Smooth muscle cell (in vitro differentiated cells): ENCODE data around the gene PEX11G. TPM values are rescaled to one million over a fixed set of nuclear protein-coding genes. Genes with fewer than 3 reads are reported as not detected.

Experiments
- DNase-seq: peaks from one replicate; lab custom pipeline; 2025; ENCODE audit not compliant: unreplicated experiment; lab: John Stamatoyannopoulos, UW
- H2AFZ ChIP-seq: fragments of 200-600 bp; sonication (generic); 2 replicates; pipeline ENCODE4 v1.6.0; 2016; ENCODE audit warnings: antibody characterized with exemption, low read depth, mild to moderate bottlenecking
- H3F3A ChIP-seq: fragments of 200-600 bp; sonication (generic); 2 replicates; pipeline ENCODE4 v1.6.0; 2017; ENCODE audit warnings: antibody characterized with exemption, low read depth
- H3K27ac ChIP-seq: fragments of 200-600 bp; sonication (generic); 2 replicates; pipeline ENCODE4 v1.5.1; 2016; ENCODE audit warnings: low read depth, mild to moderate bottlenecking
- H3K27me3 ChIP-seq: fragments of 200-600 bp; sonication (generic); 2 replicates; pipeline ENCODE4 v1.6.1; 2016; ENCODE audit warnings: low read depth, mild to moderate bottlenecking
- H3K36me3 ChIP-seq: fragments of 200-600 bp; sonication (generic); 2 replicates; pipeline ENCODE4 v1.5.1; 2016; ENCODE audit warnings: low read depth
- H3K4me1 ChIP-seq: fragments of 200-600 bp; sonication (generic); 2 replicates; pipeline ENCODE4 v1.5.1; 2016; ENCODE audit warnings: low read depth
- H3K4me2 ChIP-seq: fragments of 200-600 bp; sonication (generic); 2 replicates; pipeline ENCODE4 v1.6.0; 2016; ENCODE audit warnings: mild to moderate bottlenecking
- H3K4me3 ChIP-seq: fragments of 200-600 bp; sonication (generic); 2 replicates; pipeline ENCODE4 v1.5.1; 2016; ENCODE audit warnings: mild to moderate bottlenecking
- H3K79me2 ChIP-seq: fragments of 200-600 bp; sonication (generic); 2 replicates; pipeline ENCODE4 v1.6.0; 2016; ENCODE audit warnings: low read depth, mild to moderate bottlenecking
- H3K9ac ChIP-seq: fragments of 200-600 bp; sonication (generic); 2 replicates; pipeline ENCODE4 v1.6.0; 2016; ENCODE audit warnings: low read depth
- H3K9me3 ChIP-seq: fragments of 200-600 bp; sonication (generic); replicated peaks from 2 replicates; pipeline ENCODE4 v1.5.1; 2016; ENCODE audit warnings: low read depth
- H4K20me1 ChIP-seq: fragments of 200-600 bp; sonication (generic); 2 replicates; pipeline ENCODE4 v1.6.0; 2016; ENCODE audit warnings: low read depth
- CTCF ChIP-seq: fragments of 200-600 bp; sonication (generic); IDR thresholded peaks from 2 replicates; pipeline ENCODE4 v1.5.1; 2017; ENCODE audit warnings: borderline replicate concordance, mild to moderate bottlenecking, antibody characterized with exemption; ENCODE audit not compliant: insufficient read depth, poor library complexity, severe bottlenecking
- WGBS: methylation state at CpG from one replicate; pipeline ENCODE4 v1.1.7; 2016; ENCODE audit warnings: low lambda C conversion rate; 5-methylcytosine and 5-hydroxymethylcytosine counted together
- polyA plus RNA-seq: library from polyadenylated mRNA; unstranded; fragments of >200 nt; fragmentation: Nextera tagmentation; extraction: Ambion mirVana; gene quantifications from 2 replicates; pipeline ENCODE4 v1.2.1, GENCODE V29; 2016
- total RNA-seq: library from RNA; depleted of rRNA; stranded (reverse); fragments of >200 nt; gene quantifications from 2 replicates; pipeline ENCODE4 v1.2.3, GENCODE V29; 2014

Gene PEX11G
- total and polyA plus RNA-seq, 2 experiments from 2014 or later: 4.3 TPM; not detected in 1

GRCh38 chr19:7522072-7522922 is 33.5 kb upstream of the PEX11G start, which contains the start of gene MCOLN1:
MCOLN1 (plus strand) TSS chr19:7522624; CDS start chr19:7522751, 127 bp downstream.
- Histone ChIP-seq H4K20me1 (no peaks in the 10 kb centered on the region), H3K27me3 (no peaks in the 10 kb centered on the region), H3F3A (no peaks in the 10 kb centered on the region), H3K9ac (peak within 1 kb of the TSS; percentile 84), H3K9me3 (no peaks in the 10 kb centered on the region), H3K36me3 (no peaks in the 10 kb centered on the region), H2AFZ (peak within 1 kb of the TSS; percentile 86), H3K4me1 (peaks cover 7% of the 10 kb centered on the region), H3K27ac (no peak within 1 kb of the TSS), H3K4me2 (peak within 1 kb of the TSS; percentile 100), H3K79me2 (no peaks in the 10 kb centered on the region), H3K4me3 (peak within 1 kb of the TSS; percentile 74)
- peak; percentile 94 for DNase-seq
- TF ChIP-seq CTCF: no peak
- WGBS: 2% methylated on average over 57 of the region's 65 CpGs

GRCh38 chr19:7521551-7522071 is 32.8 kb upstream of the PEX11G start:
- 42% methylated on average over 10 of the region's 10 CpGs for WGBS
- no peak overlapping the region for H3K9ac ChIP-seq

GRCh38 chr19:7520131-7521051 is 31.6 kb upstream of the PEX11G start:
- DNase-seq: no peak
- Histone ChIP-seq H3K27me3 (no peaks in the 10 kb centered on the region), H3F3A (peaks cover 2% of the 10 kb centered on the region), H3K4me3 (no peak overlapping the region), H3K4me2 (no peak overlapping the region), H3K36me3 (no peaks in the 10 kb centered on the region), H4K20me1 (no peaks in the 10 kb centered on the region), H3K9me3 (no peaks in the 10 kb centered on the region), H3K79me2 (no peaks in the 10 kb centered on the region), H2AFZ (no peak overlapping the region), H3K9ac (no peak overlapping the region), H3K27ac (no peak overlapping the region), H3K4me1 (peaks cover 9% of the 10 kb centered on the region)
- no peak for TF ChIP-seq CTCF
- WGBS: 97% methylated on average over 48 of the region's 51 CpGs

More at GRCh38 chr19:7521551-7522071, 32.8 kb upstream of the PEX11G start:
- Histone ChIP-seq H3K4me3 (peak overlapping the region; percentile 74), H3K27me3 (no peaks in the 10 kb centered on the region), H3F3A (no peaks in the 10 kb centered on the region), H4K20me1 (no peaks in the 10 kb centered on the region), H3K27ac (no peak overlapping the region), H3K4me1 (peaks cover 7% of the 10 kb centered on the region), H2AFZ (peak overlapping the region; percentile 15), H3K4me2 (peak overlapping the region; percentile 88), H3K79me2 (no peaks in the 10 kb centered on the region), H3K9me3 (no peaks in the 10 kb centered on the region), H3K36me3 (no peaks in the 10 kb centered on the region)
- no peak for DNase-seq
- no peak for TF ChIP-seq CTCF
